CD4-positive, alpha-beta T cell treated with Interleukin-2 at 100 ng/mL for 4 hours (primary cell): Measurements from ENCODE around the gene MTERF1.

Experiments
- DNase-seq: peaks from one replicate; pipeline ENCODE4 v3.0.0-alpha.2; 2020; ENCODE audit warnings: low spot score

The MTERF1 gene

GRCh38 chr7:91832493-91833045 lies 47.9 kb downstream of the MTERF1 start:
- DNase-seq = no peak

GRCh38 chr7:91827169-91827568 lies 53.3 kb downstream of the MTERF1 start:
- DNase-seq = no peak

GRCh38 chr7:91826377-91826776 lies 54.1 kb downstream of the MTERF1 start:
- DNase-seq = no peak

GRCh38 chr7:91824201-91824600 lies 56.3 kb downstream of the MTERF1 start:
- no peak for DNase-seq
